Non-pigmented ciliary epithelial cell (primary cell): ENCODE data around the gene DMP1.
"Not testable (repeated sequence)": the region's sequence is repeated elsewhere in the genome, so short reads cannot be mapped to it uniquely, and the experiment has no call there.

Experiments used
- DNase-seq: peaks from one replicate; pipeline ENCODE4 v3.0.0-alpha.2; 2010; ENCODE audit warnings: low read depth

DMP1 gene

DNA sequence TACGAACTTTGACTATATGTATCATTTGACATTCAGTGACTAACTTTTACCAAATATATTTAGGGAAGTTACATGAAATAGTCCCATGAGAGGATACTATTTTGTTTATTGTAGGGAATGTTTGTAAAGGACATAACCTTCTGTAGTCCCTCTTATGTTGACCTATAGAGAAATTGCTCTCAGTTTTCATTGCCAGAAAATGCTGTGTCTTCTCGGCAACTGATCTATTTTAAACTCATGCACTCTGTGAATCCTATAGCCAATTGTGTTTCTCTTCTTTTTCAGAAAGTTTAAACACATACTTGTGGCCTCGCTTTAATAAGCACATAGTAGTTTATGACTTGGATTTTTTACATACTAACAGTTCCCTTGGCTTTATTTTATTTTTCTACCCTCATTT lies 38.2 kb downstream of the DMP1 start:
- DNase-seq = no peak

DNA sequence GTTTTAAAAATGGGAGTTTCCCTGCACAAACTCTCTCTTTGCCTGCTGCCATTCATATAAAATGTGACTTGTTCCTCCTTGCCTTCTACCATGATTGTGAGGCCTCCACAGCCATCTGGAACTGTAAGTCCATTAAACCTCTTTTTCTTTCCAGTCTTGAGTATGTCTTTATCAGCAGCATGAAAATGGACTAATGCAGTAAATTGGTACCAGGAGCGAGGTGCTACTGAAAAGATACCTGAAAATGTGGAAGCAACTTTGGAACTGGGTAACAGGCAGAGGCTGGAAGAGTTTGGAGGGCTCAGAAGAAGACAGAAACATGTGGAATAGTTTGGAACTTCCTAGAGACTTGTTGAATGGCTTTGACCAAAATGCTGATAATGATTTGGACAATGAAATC lies 40.9 kb downstream of the DMP1 start:
- not testable (repeated sequence) for DNase-seq

DNA sequence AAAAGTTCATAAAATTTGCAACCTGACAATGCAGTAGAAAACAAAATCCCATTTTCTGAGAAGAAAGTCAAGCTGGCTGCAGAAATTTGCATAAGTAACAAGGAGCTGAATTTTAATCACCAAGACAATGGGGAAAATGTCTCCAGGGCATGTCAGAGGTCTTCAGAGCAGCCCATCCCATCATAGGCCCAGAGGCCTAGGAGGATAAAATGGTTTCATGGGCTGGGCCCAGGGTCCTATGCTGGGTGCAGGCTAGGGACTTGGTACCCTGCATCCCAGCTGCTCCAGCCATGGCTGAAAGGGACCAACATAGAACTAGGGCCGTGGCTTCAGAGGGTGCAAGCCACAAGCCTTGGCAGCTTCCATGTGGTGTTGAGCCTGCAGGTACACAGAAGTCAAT lies 42.0 kb downstream of the DMP1 start:
- not testable (repeated sequence) for DNase-seq

DNA sequence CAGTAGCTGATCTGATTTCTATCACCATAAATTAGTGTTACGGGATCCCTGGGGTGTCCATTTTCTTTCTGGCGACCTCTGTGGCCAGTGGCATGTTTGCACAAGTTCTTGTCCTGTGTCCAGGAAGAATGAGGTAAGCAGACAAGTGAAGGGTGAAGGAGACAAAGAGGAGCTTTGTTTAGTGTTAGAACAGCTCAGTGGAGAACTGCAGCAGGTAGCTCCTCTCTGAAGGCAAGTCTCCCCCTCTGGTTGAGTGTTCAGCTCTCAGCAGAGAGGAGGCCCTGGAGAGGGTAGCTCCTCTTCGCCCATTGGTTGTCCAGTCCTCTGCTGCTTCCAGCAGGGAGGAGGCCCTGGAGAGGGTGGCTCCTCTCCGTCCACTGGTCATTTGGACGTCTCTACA lies 47.2 kb downstream of the DMP1 start:
- no peak for DNase-seq

DNA sequence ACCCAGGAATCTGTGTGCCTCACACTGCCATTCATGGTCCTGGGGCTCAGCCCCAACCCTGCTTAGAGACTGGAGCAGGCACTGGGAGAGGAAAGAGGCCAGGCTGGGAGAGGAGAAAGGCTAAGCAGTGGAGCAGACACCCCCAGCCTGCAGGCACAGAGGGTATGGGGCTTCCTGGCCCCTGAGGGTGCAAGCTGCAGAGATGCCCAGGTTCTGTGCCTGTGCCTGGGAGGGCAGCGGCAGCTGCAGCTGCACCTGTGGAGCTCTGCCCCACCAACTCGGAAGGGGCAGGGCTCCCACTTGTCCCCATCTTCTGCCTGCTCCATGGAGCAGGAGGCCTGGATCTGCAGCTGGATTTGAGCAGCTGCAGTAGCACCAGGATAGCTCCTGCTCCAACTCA lies 47.9 kb downstream of the DMP1 start:
- no peak for DNase-seq

DNA sequence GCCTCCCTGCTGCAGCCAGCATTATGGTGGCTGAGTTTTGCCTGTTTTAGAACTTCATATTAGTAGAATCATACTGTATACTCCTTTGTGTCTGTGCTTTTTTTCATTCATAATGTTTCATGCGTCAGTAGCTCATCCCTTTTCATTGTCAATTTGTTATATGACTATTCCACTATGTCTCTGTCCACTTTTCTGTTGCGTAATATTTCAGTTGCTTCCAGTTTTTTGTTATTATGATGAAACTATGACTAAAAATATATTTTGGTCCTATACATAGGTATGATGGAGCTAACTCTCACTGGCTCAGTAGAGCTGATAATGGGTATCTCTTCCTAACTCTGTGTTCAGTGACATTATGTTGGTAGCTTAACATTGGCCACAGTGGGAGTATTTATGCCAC lies 48.3 kb downstream of the DMP1 start:
- no peak for DNase-seq

DNA sequence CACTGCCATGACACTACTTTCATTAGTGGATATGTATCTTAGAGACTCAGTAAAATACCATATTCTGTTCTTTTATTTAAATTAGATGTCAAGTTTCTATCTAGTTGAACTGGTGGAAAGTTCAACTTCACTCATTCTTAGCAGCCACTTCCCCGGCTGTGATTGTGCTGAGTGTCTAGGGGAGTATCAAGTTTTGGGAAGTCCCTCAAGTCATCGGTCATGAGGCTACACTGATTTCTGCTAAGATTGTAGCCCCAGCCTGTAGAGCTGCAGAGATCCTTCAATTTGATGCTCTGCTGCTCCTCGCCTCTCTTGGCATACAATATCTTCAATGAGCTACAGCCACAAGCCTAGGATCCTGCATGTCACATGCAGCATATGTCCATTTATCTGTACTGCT lies 53.9 kb downstream of the DMP1 start:
- no peak for DNase-seq

DNA sequence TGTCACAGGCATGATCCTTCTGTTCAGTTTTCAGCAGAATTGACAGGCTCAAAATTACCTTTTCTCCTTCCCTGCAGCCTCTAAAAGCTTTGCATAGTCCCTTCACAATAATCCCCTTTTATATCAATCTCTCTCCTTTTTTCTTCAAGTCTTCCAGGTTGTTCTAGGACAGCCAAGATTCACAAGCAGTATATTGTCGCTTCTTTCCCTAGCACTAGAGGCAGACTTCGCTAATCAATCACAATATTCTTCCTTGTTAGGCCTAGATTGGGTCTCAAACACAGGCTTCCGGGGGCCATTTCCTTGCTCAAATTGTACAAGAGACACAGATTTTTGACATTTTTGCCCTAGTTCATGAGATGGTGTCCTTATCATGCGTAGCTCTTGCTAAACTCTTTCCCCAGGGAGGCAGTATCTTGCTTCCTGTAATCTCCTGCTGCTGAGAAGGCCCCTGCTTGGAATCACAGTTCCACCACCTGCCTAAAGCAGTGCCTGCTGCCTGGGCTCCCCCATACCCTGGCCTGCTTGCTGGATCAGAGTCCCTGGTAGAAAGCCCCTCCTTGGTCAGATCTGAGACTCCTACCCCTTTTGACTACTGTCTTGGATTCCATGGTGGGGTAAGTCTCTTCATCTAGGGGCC lies 57.3 kb downstream of the DMP1 start:
- DNase-seq = no peak
